DMS114 treated with DMSO at 0.1 percent for 48 hours (cell line): Measurements from ENCODE around the gene ANKRD30B.
"Not testable (repeated sequence)": the region's sequence is repeated elsewhere in the genome, so short reads cannot be mapped to it uniquely, and the experiment has no call there.

Source experiments
- DNase-seq: peaks from one replicate; lab custom pipeline; 2025; ENCODE audit not compliant: unreplicated experiment; lab: John Stamatoyannopoulos, UW

The ANKRD30B gene

DNA sequence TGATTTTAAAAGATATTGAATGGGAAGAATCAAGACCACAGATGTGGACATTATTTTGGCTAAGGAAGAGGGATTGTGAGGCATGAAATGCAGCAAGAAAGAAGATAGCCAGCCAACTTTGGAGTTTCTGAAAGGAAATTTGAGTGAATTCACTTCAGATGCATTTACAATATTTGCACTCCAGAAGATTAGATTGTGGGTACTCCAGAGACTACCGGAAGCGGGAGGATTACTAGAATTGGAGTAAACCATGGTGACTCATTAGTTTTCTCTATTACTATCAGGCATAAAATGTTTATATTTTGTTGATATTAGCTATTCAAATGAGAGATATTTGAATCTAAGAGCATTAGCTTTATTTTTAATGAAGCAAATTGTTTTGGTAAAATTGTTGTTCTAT lies 93.6 kb downstream of the ANKRD30B start:
- not testable (repeated sequence) for DNase-seq

DNA sequence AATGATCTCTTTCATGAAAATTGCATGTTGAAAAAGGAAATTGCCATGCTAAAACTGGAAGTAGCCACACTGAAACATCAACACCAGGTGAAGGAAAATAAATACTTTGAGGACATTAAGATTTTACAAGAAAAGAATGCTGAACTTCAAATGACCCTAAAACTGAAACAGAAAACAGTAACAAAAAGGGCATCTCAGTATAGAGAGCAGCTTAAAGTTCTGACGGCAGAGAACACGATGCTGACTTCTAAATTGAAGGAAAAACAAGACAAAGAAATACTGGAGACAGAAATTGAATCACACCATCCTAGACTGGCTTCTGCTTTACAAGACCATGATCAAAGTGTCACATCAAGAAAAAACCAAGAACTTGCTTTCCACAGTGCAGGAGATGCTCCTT lies 103.6 kb downstream of the ANKRD30B start:
- not testable (repeated sequence) for DNase-seq

DNA sequence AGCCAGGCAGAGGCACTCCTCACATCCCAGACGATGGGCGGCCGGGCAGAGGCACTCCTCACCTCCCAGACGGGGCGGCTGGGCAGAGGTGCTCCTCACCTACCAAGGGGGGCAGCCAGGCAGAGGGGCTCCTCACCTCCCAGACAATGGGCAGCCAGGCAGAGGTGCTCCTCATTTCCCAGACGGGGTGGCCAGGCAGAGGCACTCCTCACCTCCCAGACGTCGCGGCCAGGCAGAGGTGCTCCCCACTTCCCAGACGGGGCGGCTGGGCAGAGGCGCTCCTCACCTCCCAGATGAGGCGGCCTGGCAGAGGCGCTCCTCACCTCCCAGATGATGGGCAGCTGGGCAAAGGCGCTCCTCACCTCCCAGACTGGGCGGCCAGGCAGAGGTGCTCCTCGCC lies 107.7 kb downstream of the ANKRD30B start:
- DNase-seq: not testable (repeated sequence)

- DNase-seq: not testable (repeated sequence)
Measured at GRCh38 chr18:14856256-14856655, 108.3 kb downstream of the ANKRD30B start.

DNA sequence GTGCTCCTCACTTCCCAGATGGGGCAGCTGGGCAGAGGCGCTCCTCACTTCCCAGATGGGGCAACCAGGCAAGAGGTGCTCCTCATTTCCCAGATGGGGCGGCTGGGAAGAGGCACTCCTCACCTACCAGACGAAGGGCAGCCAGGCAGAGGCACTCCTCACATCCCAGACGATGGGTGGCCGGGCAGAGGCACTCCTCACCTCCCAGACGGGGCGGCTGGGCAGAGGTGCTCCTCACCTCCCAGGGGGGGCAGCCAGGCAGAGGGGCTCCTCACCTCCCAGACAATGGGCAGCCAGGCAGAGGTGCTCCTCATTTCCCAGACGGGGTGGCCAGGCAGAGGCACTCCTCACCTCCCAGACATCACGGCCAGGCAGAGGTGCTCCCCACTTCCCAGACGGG lies 110.5 kb downstream of the ANKRD30B start:
- DNase-seq: not testable (repeated sequence)

DNA sequence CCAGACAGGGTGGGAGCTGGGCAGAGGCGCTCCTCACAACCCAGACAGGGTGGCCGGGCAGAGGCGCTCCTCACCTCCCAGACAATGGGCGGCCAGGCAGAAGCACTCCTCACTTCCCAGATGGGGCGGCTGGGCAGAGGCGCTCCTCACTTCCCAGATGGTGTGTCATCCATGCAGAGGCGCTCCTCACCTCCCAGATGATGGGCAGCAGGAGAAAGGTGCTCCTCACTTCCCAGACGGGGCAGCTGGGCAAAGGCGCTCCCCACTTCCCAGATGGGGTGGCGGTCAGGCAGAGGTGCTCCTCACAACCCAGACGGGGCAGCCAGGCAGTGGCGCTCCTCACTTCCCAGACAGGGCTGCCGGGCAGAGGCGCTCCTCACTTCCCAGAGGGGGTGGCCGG lies 112.0 kb downstream of the ANKRD30B start:
- not testable (repeated sequence) for DNase-seq

- not testable (repeated sequence) for DNase-seq
Measured at GRCh38 chr18:14866426-14866825, 118.5 kb downstream of the ANKRD30B start.

GRCh38 chr18:14867988-14868387 lies 120.0 kb downstream of the ANKRD30B start:
- not testable (repeated sequence) for DNase-seq

- not testable (repeated sequence) for DNase-seq
Measured at GRCh38 chr18:14868825-14869224, 120.9 kb downstream of the ANKRD30B start.

GRCh38 chr18:14878826-14879225 lies 130.9 kb downstream of the ANKRD30B start:
- not testable (repeated sequence) for DNase-seq

GRCh38 chr18:14900435-14900834 lies 152.5 kb downstream of the ANKRD30B start:
- DNase-seq: no peak
